K562 (cell line): ENCODE results near the gene TPD52L2. TPM values are rescaled to one million over a fixed set of nuclear protein-coding genes. Genes with fewer than 3 reads are reported as not detected.

Source experiments
- ARID3B ChIP-seq: fragments of 250-450 bp; sonication (Bioruptor Pico); IDR thresholded peaks from 2 replicates; pipeline ENCODE4 v1.4.0; 2020; ENCODE audit warnings: borderline replicate concordance
- BRD9 ChIP-seq: fragments of 450-650 bp; IDR thresholded peaks from 2 replicates; pipeline ENCODE4 v1.6.1; 2018; ENCODE audit warnings: low read depth; ENCODE audit not compliant: partially characterized antibody
- CC2D1A ChIP-seq: fragments of 450-650 bp; IDR thresholded peaks from 2 replicates; pipeline ENCODE4 v1.6.1; 2017; ENCODE audit warnings: mild to moderate bottlenecking
- FOXP4 ChIP-seq: sonication (generic); formaldehyde crosslinking; IDR thresholded peaks from 2 replicates; pipeline ENCODE4 v1.8.0; 2022; ENCODE audit warnings: mild to moderate bottlenecking, missing genetic modification reagents, borderline replicate concordance
- KLF16 ChIP-seq: IDR thresholded peaks from 2 replicates; pipeline ENCODE4 v1.6.1; 2016; ENCODE audit warnings: antibody characterized with exemption
- MCM2 ChIP-seq: fragments of 450-650 bp; IDR thresholded peaks from 2 replicates; pipeline ENCODE4 v1.6.1; 2017; ENCODE audit warnings: low read depth, mild to moderate bottlenecking
- MITF ChIP-seq: IDR thresholded peaks from 2 replicates; pipeline ENCODE4 v1.6.1; 2014; ENCODE audit warnings: antibody characterized with exemption
- MYC ChIP-seq, 2 experiments: fragments of 250-450 bp in 1 of 2; sonication (Bioruptor Pico) in 1 of 2; IDR thresholded peaks; 2 replicates each; pipeline versions ENCODE4 v1.5.1 to v1.6.1; 2012 to 2021; ENCODE audit warnings: low read depth in 2 of 2, borderline replicate concordance in 1 of 2, improper control_type of control experiment in 1 of 2, low read length in 1 of 2, mild to moderate bottlenecking in 1 of 2, moderate library complexity in 1 of 2
- NR3C1 ChIP-seq: sonication (generic); formaldehyde crosslinking; IDR thresholded peaks from 2 replicates; pipeline ENCODE4 v1.8.1; 2022; ENCODE audit warnings: missing genetic modification reagents
- RBM14 ChIP-seq: fragments of 200-400 bp; formaldehyde crosslinking; IDR thresholded peaks from 2 replicates; pipeline ENCODE4 v1.6.1; 2018; ENCODE audit warnings: low read depth, mild to moderate bottlenecking, low read length, moderate library complexity, borderline replicate concordance; ENCODE audit not compliant: insufficient read depth
- SMARCC2 ChIP-seq: fragments of 450-650 bp; IDR thresholded peaks from 2 replicates; pipeline ENCODE4 v1.6.1; 2017; ENCODE audit warnings: antibody characterized with exemption, moderate library complexity, mild to moderate bottlenecking, low read depth
- TCF3 ChIP-seq: sonication (generic); formaldehyde crosslinking; IDR thresholded peaks from 2 replicates; pipeline ENCODE4 v1.4.0; 2020; ENCODE audit warnings: mild to moderate bottlenecking, missing genetic modification reagents
- TCFL5 ChIP-seq: fragments of 250-450 bp; sonication (Bioruptor Pico); conservative IDR thresholded peaks from 2 replicates; pipeline ENCODE4 v1.6.1; 2021; ENCODE audit warnings: mild to moderate bottlenecking, moderate library complexity, matching md5 sums
- ZKSCAN3 ChIP-seq: fragments of 250-450 bp; sonication (Bioruptor Pico); IDR thresholded peaks from 2 replicates; pipeline ENCODE4 v1.4.0; 2020
- ZNF384 ChIP-seq: IDR thresholded peaks from 2 replicates; pipeline ENCODE4 v1.6.1; 2012; ENCODE audit warnings: low read depth, low read length, improper control_type of control experiment
- polyA plus RNA-seq, 8 experiments: library from polyadenylated mRNA; depleted of rRNA in 4 of 8; stranded (reverse) in 5 of 8; unstranded in 3 of 8; fragments of >200 nt; fragmentation: Nextera tagmentation in 2 of 8; fragmentation: Illumina TruSeq in 1 of 8; extraction: Ambion mirVana in 2 of 8; extraction: Trizol in 1 of 8; gene quantifications; 2 replicates each; pipeline versions ENCODE4 v1.2.1 to v1.2.3, GENCODE V29; 2011 to 2014; ENCODE audit warnings: inconsistent platforms in 1 of 8, missing spikeins in 1 of 8
- total RNA-seq, 7 experiments: library from RNA; depleted of rRNA in 6 of 7; stranded (reverse); fragments of >200 nt in 6 of 7; fragmentation: Illumina TruSeq in 2 of 7; extraction: Trizol in 2 of 7; gene quantifications; 2 replicates each; pipeline versions ENCODE4 v1.2.1 to v1.2.3, GENCODE V29; 2011 to 2021; ENCODE audit warnings: low replicate concordance in 1 of 7

Gene TPD52L2
- total and polyA plus RNA-seq, 9 of the 15 experiments (the other 6 are each of a cell fraction or from before 2014, with no cell fraction given): 1.9 to 117 (median 74.6) TPM

GRCh38 chr20:63863798-63864544, 1.1 kb upstream of the TPD52L2 start (continued):
- TF ChIP-seq FOXP4 (CRISPR knock-in tag) (no peak), CC2D1A (0 out of 2 replicates have a peak, but pooled peaks have one; percentile 21), SMARCC2 (no peak), RBM14 (no peak), MYC (IDR thresholded peaks at IDR 0.05; ENCODE audit: low read depth, low read length) (peak; percentile 88), MYC (CRISPR knock-in tag; IDR thresholded peaks at IDR 0.05; ENCODE audit: borderline replicate concordance, low read depth) (no peak), BRD9 (no peak), TCF3 (CRISPR knock-in tag) (no peak; the same call in 1 of the 2 replicates), TCFL5 (no peak), NR3C1 (CRISPR knock-in tag) (no peak), MCM2 (no peak), KLF16 (0 out of 2 replicates have a peak, but pooled peaks have one; percentile 44), MITF (0 out of 2 replicates have a peak, but pooled peaks have one; percentile 38), ZKSCAN3 (CRISPR knock-in tag) (no peak), ZNF384 (no peak), ARID3B (CRISPR knock-in tag) (0 out of 2 replicates have a peak, but pooled peaks have one; percentile 61)
